ENCODE results near the gene RFESD.

The RFESD gene

DNA sequence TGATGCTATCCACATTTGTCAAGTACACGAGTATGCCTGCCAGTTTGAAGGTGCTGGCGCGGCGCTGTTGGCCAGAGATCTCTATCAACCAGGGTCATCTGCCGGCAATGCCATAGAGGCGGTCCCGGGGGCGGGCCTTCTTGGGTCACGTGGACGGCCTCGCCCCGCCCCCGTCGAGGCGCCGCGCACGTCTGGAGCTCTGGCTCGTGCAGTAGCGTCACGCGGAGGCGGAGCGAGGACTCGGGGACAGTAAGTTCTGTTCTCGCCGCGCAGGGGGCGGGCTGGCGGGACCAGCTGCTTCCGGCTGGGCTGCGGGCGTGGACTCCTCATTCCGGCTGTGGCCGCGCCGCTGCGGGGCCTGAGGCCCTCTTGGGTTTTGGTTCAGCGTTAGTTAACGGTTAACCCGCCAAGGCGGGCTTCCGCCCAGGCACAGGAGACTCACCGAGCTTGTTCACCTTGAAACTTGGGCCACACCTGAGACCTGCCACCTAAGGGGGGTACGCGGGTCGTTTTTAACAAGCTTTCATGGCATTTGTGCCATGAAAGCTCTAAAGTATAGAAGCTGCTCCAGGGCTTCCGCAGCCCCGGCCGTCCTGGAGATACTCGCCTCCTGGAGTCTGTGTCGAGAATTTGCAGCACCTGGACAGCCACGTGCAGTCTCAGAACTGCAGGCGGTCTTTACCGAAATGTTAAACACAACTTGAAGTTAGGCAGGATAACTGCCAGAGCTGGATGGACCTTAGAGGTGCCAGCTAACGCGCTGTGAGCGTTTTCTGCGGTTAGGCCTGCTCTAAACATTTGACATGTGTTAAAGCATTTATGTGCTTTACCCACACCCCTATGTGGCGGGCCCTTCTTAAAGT lies at the start of gene RFESD:
Gene RFESD (plus strand): TSS at position 209 of the 863 bp plus-strand sequence. CDS start 5,495 bp downstream, outside the sequence.
- DNase-seq (ENCODE audit: low spot score), result peak; percentile 49

DNA sequence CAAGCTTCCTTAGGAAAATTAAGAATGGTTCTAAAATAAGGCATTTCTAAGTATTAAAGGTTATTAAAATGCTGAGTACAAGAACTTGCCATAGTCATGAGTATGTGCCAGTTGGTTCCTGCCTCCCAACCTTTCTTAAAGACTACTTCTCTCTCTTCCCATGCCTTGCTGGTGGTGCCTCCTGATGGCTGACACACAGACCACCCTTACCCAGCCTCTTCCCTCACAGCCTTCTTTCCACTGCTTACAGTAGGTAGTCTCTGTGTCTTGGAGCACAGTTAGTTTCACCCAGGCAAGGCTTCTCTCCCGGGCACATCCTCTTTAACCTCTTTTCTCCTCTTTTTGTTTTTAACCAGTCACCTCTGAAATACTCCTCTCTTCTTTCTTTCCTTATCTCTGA lies 47.3 kb upstream of the RFESD start:
- no peak for DNase-seq (ENCODE audit: low spot score)

DNA sequence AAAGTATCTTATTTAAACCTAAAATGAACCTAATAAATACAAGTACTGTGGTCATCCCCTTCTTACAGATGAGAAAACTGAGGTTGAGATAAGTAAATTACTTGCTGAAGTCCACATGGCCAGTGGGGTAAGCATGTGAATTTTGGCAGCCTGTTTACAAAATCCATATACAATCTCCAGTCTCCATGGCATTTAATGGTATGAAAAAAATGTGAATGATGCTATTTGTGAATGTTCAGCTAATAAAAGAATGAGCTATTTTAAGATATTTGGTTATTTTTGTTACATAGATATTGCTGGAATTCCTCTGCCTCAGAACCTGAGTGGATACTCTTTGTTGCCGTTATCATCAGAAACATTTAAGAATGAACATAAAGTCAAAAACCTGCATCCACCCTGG lies 46.0 kb upstream of the RFESD start:
- DNase-seq (ENCODE audit: low spot score), result no peak

DNA sequence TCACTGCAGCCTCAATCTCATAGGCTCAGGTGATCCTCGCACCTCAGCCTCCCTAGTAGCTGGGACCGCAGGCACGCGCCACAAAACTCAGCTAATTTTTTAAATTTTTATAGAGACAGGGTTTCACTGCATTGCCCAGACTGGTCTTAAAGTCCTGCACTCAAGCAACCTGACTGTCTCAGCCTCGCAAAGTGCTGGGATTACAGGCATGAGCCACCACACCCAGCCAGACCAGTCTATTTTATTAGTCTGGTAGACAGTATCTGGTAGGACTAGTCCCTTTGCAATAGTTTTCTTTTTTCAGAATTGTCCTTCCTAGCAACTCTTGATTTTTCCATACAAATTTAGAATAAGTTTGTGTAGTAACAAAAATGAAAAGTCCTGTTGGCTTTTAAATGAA lies 40.8 kb upstream of the RFESD start:
- DNase-seq (ENCODE audit: low spot score), result no peak

DNA sequence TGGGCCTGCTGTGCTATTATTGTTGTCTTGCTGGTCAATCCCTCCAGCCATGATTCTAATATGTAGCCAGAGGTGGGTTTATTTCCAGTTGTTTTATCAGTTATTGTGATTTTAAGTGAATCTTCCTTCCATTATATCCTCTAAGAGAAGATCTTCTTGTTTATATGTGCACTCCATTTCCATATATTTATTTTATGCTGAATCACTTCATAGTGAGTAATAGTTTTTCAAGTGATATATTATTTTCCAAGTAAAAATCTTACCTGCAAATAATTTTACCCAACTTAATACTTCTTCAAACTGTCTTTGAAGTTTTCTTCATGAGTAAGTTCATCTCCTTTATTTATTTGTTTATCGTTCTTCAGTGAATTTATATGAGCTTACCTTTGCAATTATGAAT lies 40.2 kb upstream of the RFESD start:
- DNase-seq (ENCODE audit: low spot score), result no peak

DNA sequence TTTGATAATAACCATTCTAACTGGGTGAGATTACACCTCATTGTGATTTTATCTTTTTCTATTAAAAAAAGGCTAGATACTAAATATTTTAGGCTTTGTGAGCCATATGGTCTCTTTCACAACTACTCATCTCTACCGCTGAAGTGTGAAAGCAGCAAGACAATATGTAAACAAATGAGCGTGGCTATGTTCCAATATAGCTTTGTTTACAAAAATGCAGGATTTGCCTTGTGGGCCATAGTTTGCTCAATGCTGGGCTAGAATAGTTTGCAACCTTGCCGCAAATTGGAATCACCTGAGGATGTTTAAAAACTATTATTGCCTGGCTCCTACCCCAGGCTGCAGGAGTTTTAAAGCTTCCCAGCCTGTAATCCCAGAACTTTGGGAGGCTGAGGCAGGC lies 36.9 kb upstream of the RFESD start:
- DNase-seq (ENCODE audit: low spot score), result no peak

DNA sequence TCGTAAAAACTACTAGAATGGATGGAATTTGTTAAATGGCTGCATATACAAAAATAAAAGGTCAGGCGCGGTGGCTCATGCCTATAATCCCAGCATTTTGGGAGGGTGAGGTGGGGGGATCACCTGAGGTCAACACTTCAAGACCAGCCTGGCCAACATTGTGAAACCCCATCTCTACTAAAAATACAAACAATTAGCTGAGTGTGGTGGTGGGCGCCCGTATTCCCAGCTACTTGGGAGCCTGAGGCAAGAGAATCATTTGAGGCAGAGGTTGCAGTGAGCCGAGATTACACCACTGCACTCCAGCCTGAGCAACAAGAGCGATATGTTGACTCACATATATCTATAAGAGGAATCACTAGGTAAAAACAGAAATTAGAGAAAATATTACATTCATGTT lies 36.0 kb upstream of the RFESD start:
- no peak for DNase-seq (ENCODE audit: low spot score)

DNA sequence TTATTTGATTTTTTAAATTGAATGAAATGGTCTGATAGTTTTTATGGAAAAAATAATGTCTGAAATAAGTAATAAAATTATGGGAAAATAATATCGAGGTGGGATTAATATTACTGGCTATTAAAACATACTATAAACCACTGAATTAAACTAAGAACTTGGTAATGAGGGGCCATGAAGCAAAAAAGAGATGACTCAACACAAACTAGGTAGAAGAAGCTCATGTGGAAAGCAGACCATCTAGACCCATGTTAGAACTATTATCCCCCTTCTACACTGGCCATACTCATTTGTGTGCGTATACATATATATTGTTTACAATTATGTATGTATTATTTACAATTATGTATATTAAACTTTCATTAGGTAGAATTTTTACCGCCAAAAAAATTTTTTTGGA lies 35.2 kb upstream of the RFESD start:
- no peak for DNase-seq (ENCODE audit: low spot score)

DNA sequence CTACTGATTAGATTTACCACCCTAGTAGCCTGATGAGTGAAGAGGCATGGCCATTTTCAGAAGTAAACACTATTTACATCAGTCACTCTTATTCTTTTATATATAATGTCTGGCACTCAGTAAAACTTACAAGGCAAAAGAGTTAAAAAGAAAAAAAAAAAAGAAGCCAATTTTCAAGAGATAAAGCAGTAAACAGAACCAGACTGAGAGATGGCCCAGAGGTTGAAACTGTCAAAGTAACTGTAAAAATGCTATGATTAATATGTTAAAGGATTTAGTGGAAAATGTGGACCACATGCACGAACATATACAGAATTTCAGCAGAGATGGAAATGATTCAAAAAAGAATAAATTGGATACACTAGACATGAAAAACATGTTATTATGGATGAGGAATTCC lies 33.1 kb upstream of the RFESD start:
- DNase-seq (ENCODE audit: low spot score), result no peak

DNA sequence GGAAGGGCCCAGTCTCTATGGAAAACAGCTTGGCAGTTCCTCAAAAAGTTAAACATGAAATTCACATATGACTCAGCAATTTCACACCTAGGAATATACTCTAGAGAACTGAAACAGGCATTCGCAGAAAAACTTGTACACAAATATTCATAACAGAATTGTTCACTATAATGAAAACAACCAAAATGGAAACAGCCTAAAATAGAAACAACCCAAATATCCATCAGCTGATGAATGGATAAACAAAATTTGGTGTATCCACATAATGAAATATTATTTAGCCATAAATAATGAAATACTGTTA lies 31.5 kb upstream of the RFESD start:
- DNase-seq (ENCODE audit: low spot score), result no peak

DNA sequence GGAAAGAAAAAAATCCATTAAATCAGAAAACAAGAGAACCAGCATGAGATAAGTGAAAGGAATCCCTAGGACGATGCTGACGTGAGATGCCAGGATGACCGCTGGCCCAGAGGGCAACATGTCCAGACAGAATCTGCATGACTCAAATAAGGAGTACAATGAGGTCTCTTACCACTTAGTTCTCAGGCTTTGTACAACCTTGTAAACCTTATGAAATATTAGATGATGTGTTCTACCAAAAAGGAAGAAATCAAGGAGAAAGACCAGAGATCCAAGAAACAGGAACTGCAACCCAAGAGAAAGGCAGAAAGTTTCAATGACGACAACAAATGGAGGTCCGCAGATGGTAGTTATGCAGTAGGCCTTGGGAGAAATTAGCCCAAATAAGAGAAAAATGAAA lies 29.5 kb upstream of the RFESD start:
- DNase-seq (ENCODE audit: low spot score), result no peak

DNA sequence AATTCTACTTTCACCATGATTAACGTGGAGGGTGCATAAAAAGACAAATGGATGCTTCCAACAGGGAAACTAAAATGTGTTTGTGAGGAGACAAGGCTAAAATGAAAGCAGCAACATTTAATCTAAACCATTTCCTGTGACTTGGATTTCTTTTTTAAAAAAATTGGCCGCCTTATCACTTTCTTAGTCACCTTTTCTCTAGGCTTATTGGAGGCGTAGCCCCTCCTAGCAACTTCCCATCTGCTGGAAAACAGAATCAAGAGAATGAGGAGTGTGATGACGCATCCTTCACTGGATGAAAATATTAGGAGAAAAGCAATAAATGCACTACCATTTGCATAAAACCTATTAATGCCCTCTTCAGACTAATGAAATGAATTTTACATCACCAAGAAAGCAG lies 27.5 kb upstream of the RFESD start:
- DNase-seq (ENCODE audit: low spot score), result no peak

DNA sequence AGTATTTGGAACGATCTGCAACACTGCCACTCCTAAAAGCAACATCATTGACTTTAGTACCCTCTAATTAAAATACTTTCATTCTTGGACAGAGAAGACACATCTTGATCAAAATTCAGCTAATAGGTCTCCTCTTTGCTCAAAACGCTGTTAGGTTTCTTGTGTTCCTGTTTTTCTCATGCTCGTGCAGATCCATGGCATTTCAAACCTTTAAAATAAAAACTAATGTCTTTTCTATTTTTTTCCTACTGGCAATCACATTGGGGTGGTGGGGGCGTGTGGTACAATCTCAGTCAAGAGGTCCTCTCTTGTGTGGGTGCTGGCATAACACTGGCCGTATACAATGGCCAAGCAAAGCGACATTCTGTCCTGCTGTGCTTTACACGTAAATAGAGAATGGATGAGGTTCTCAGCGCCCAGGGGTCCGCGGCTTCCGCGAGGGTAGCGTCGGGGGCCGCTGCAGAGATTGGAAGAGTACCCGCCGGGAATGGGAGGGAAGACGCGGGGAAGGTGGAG lies 27.0 kb upstream of the RFESD start:
- DNase-seq (ENCODE audit: low spot score), result no peak

DNA sequence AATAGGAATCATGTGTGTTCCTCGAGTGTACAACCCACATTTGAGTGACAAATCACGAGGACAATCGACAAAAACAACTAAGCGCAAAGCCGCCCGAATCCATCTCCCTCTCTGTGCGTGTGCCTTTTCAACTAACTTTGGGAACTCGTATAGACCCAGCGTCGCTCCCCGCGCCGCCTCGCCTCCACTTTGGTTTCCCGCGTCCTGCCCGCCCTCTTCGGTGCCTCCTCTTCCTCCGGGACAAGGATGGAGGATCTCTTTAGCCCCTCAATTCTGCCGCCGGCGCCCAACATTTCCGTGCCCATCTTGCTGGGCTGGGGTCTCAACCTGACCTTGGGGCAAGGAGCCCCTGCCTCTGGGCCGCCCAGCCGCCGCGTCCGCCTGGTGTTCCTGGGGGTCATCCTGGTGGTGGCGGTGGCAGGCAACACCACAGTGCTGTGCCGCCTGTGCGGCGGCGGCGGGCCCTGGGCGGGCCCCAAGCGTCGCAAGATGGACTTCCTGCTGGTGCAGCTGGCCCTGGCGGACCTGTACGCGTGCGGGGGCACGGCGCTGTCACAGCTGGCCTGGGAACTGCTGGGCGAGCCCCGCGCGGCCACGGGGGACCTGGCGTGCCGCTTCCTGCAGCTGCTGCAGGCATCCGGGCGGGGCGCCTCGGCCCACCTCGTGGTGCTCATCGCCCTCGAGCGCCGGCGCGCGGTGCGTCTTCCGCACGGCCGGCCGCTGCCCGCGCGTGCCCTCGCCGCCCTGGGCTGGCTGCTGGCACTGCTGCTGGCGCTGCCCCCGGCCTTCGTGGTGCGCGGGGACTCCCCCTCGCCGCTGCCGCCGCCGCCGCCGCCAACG lies 26.3 kb upstream of the RFESD start, which contains the start of gene GPR150:
Gene GPR150 (plus strand): TSS at position 58 of the 840 bp plus-strand sequence. CDS start 189 bp downstream, at position 247.
- DNase-seq (ENCODE audit: low spot score), result peak; percentile 28

DNA sequence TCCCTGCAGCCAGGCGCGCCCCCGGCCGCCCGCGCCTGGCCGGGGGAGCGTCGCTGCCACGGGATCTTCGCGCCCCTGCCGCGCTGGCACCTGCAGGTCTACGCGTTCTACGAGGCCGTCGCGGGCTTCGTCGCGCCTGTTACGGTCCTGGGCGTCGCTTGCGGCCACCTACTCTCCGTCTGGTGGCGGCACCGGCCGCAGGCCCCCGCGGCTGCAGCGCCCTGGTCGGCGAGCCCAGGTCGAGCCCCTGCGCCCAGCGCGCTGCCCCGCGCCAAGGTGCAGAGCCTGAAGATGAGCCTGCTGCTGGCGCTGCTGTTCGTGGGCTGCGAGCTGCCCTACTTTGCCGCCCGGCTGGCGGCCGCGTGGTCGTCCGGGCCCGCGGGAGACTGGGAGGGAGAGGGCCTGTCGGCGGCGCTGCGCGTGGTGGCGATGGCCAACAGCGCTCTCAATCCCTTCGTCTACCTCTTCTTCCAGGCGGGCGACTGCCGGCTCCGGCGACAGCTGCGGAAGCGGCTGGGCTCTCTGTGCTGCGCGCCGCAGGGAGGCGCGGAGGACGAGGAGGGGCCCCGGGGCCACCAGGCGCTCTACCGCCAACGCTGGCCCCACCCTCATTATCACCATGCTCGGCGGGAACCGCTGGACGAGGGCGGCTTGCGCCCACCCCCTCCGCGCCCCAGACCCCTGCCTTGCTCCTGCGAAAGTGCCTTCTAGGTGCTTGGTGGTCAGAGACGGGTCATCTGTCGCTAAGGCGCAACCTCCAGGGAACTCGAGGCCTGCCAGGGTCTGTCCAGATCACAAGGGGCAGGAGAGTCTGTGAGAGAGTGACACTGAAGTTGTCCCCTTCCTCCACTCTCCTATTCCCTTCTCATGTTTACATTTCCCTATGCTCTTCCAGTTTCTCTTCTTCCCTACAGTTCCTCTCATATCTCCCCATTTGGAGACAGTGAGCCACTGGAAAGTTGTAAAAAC lies 25.4 kb upstream of the RFESD start:
- peak; percentile 38 for DNase-seq (ENCODE audit: low spot score)

DNA sequence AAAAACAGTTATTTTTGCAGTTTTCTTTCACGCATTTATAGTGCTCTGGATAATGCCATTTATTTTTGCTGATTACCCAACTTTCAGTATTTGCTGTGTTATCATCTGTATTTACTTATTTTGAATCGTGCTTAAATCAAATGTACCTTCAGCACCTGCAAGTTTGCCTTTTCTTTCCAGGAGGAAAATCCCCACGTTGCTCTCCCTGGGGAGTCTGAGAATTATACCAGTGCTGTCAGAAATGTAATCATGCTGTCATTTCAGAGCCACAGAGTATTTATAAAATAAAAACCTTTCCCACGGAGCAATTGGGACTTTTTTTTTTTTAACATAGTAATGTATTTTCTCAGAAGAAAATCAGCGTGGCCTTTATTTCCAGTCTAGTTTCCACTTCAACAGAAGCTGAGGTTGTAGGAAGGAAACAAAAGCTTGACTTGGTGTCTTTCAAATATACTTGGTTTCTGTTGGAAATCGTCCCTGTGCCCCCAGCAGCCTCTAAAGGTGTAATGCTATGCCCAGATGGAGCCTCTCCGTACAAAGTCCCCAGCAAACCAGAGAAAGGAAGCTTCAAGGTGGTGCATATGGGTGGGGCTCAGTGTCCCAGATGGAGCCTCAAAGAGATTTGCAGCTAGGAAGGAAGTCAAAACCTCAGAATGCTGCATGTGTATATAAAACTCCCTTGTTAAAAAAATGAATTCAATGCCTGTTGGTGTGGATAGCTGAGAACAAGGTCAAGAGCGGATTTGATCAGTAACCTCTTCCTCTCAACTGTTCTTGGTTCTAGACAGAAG lies 24.5 kb upstream of the RFESD start:
- no peak for DNase-seq (ENCODE audit: low spot score)

DNA sequence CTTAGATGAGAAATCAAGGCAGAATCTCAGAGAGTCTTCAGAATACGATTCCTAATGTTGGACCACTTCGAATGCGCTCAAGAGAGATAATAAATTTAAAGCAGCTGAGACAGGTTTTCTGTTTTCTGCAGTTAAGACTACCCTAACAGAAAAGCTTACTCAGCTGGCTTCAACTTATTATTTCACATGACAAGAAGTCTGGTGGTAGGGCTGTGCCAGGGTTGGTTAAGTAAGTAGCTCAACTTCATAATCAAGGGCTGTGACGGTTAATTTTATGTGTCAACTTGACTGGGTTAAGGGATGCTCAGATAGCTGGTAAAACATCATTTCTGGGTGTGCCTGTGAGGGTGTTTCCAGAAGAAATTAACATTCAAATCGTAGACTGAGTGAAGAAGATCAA lies 22.9 kb upstream of the RFESD start:
- DNase-seq (ENCODE audit: low spot score), result no peak

DNA sequence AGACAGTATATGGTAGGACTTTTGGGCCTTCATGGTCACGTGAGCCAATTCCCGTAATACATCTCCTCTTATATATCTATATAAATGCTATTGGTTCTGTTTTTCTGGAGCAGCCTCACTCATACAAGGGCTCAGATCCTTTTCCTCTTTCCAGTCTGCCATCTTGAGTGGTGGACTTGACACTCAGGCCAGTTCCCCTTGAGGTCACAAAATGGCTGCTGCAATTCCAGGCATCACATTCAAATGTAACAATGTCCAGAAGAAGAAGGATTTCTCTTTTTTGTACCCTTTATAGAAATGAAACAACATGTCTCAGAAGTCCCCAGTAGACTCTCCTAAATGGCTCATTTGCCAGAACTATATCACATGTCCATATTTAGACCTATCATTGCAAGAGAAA lies 22.2 kb upstream of the RFESD start:
- DNase-seq (ENCODE audit: low spot score), result no peak

DNA sequence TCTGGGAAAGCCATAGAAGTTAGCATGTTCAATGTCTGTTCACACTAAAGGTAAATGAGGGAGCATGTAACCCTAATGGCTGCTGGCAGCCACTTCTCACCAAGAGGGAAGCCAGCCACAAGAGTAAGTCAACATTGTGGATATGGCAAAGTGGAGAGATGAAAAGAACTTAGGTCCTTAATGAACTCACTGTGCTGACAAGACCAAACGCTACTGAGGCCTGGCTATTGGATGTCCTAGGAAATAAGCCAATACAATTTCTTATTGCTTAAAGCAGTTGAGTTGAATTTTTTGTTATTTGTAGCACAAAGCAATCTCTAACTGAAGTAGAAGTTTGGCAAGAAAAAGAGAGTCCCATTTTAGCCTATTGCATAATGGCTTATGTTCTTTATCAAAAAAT lies 19.9 kb upstream of the RFESD start:
- DNase-seq (ENCODE audit: low spot score), result no peak

DNA sequence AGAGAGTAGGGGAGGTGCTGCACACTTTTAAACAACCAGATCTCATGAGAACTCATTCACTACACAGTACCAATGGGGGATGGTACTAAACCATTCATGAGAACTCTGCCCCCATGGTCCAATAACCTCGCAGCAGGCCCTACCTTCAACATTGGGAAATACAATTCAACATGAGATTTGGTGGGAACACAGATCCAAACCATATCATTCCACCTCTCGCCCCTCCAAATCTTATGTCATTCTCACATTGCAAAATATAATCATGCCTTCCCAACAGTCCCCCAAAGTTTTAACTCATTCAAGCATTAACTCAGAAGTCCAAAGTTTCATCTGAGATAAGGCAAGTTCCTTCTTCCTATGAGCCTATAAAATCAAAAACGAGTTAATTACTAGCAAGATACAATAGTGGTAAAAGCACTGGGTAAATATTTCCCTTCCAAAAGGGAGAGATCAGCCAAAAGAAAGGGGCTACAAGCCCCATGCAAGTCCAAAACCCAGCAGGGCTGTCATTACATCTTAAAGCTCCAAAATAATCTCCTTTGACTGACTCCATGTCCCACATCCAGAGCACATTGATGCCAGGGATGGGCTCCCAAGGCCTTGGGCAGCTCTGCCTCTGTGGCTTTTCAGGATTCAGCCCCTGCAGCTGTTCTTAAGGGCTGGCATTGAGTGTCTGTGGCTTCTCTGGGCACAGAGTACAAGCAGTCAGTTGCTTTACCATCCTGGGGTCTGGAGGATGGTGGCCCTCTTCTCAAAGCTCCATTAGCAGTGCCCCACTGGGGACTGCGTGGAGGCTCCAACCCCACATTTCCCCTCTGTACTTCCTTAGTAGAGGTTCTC lies 18.4 kb upstream of the RFESD start:
- DNase-seq (ENCODE audit: low spot score), result no peak

Measured in HuH-7.5 (cell line).